GM12801 (cell line): Measurements from ENCODE around the gene POLG.

ENCODE experiments used
- CTCF ChIP-seq: IDR thresholded peaks from one replicate; pipeline ENCODE4 v1.5.1; 2011; ENCODE audit warnings: control low read depth; ENCODE audit not compliant: insufficient read length; ENCODE audit errors: extremely low read depth

POLG gene

GRCh38 chr15:89378296-89379151, 43.9 kb upstream of the POLG start:
- no peak for TF ChIP-seq CTCF

- TF ChIP-seq CTCF = no peak
These were observed 43.2 kb upstream of the POLG start for GRCh38 chr15:89377842-89378295.

- no peak for TF ChIP-seq CTCF
These were observed 42.6 kb upstream of the POLG start for GRCh38 chr15:89377024-89377841.

- TF ChIP-seq CTCF = no peak
These were observed 41.8 kb upstream of the POLG start for GRCh38 chr15:89376388-89376787.

GRCh38 chr15:89375093-89376005, 40.7 kb upstream of the POLG start:
- no peak for TF ChIP-seq CTCF

GRCh38 chr15:89374086-89374981, 39.7 kb upstream of the POLG start:
- TF ChIP-seq CTCF = no peak
